Measurements from ENCODE around the gene SH2D1B.

Gene SH2D1B

GRCh38 chr1:162370721-162371120, 41.2 kb downstream of the SH2D1B start:
- TF ChIP-seq REST (IDR thresholded peaks at IDR 0.05; ENCODE audit: insufficient replicate concordance, low read depth) (no peak), GABPA (IDR thresholded peaks at IDR 0.05; ENCODE audit: low read depth) (no peak), SPI1 (IDR thresholded peaks at IDR 0.05; ENCODE audit: borderline replicate concordance, low read depth) (no peak), POLR2AphosphoS5 (IDR thresholded peaks at IDR 0.05; ENCODE audit: low read depth) (no peak), CTCF (IDR thresholded peaks at IDR 0.05; ENCODE audit: insufficient read depth, low read length) (no peak)
- Histone ChIP-seq H3K4me3 (replicated peaks; ENCODE audit: insufficient read depth, low read length) (no peak overlapping the region), H3K27ac (replicated peaks) (no peak overlapping the region)

GRCh38 chr1:162370161-162370560, 41.8 kb downstream of the SH2D1B start:
- H3K4me3 ChIP-seq (replicated peaks; ENCODE audit: insufficient read depth, low read length): no peak overlapping the region
- TF ChIP-seq CTCF (IDR thresholded peaks at IDR 0.05; ENCODE audit: insufficient read depth, low read length) (no peak), GABPA (IDR thresholded peaks at IDR 0.05; ENCODE audit: low read depth) (no peak), SPI1 (IDR thresholded peaks at IDR 0.05; ENCODE audit: borderline replicate concordance, low read depth) (no peak), POLR2AphosphoS5 (IDR thresholded peaks at IDR 0.05; ENCODE audit: low read depth) (no peak)
- H3K27ac ChIP-seq (replicated peaks): no peak overlapping the region
- H3K27me3 ChIP-seq (ENCODE audit: insufficient read depth, poor library complexity, severe bottlenecking): no peaks in the 10 kb centered on the region
- no peak for DNase-seq (ENCODE audit: low read depth in 1 of 2, low spot score in 1 of 2)

More at GRCh38 chr1:162370721-162371120, 41.2 kb downstream of the SH2D1B start:
- no peak for DNase-seq (ENCODE audit: low read depth in 1 of 2, low spot score in 1 of 2)
- no peaks in the 10 kb centered on the region for H3K27me3 ChIP-seq (ENCODE audit: insufficient read depth, poor library complexity, severe bottlenecking)

- Histone ChIP-seq H3K4me3 (replicated peaks; ENCODE audit: insufficient read depth, low read length) (no peak overlapping the region), H3K27me3 (ENCODE audit: insufficient read depth, poor library complexity, severe bottlenecking) (no peaks in the 10 kb centered on the region), H3K27ac (replicated peaks) (no peak overlapping the region)
- TF ChIP-seq CTCF (IDR thresholded peaks at IDR 0.05; ENCODE audit: insufficient read depth, low read length) (no peak), POLR2AphosphoS5 (IDR thresholded peaks at IDR 0.05; ENCODE audit: low read depth) (no peak), SPI1 (IDR thresholded peaks at IDR 0.05; ENCODE audit: borderline replicate concordance, low read depth) (no peak), GABPA (IDR thresholded peaks at IDR 0.05; ENCODE audit: low read depth) (no peak), REST (IDR thresholded peaks at IDR 0.05; ENCODE audit: insufficient replicate concordance, low read depth) (no peak)
- DNase-seq (ENCODE audit: low read depth in 1 of 2, low spot score in 1 of 2): no peak
Measured at GRCh38 chr1:162369571-162369970, 42.4 kb downstream of the SH2D1B start.

GRCh38 chr1:162368451-162368850, 43.5 kb downstream of the SH2D1B start:
- H3K27ac ChIP-seq (replicated peaks): no peak overlapping the region
- no peak overlapping the region for H3K4me3 ChIP-seq (replicated peaks; ENCODE audit: insufficient read depth, low read length)
- DNase-seq (ENCODE audit: low read depth in 1 of 2, low spot score in 1 of 2): no peak
- H3K27me3 ChIP-seq (ENCODE audit: insufficient read depth, poor library complexity, severe bottlenecking): no peaks in the 10 kb centered on the region
- TF ChIP-seq CTCF (IDR thresholded peaks at IDR 0.05; ENCODE audit: insufficient read depth, low read length) (no peak), GABPA (IDR thresholded peaks at IDR 0.05; ENCODE audit: low read depth) (no peak)
